ENCODE measurements around the gene LRP8.

DNA sequence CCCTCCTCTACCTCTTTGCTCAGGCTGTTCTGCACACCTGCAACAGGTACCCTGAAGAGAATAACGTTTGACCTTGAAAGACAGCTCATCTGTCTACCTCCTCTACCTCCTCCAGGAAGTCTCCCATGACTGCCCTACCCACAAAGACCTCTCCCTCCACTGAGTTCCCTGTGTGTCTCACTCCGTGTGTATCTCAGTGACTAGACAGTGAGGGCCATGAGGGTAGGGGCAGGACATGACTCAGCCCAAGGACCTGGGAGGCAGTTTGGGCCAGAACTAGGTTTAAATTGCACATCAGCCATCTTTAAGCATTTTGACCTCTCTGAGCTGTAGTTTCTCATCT lies 32.0 kb upstream of the LRP8 start:
- TF ChIP-seq, protein P1, sequence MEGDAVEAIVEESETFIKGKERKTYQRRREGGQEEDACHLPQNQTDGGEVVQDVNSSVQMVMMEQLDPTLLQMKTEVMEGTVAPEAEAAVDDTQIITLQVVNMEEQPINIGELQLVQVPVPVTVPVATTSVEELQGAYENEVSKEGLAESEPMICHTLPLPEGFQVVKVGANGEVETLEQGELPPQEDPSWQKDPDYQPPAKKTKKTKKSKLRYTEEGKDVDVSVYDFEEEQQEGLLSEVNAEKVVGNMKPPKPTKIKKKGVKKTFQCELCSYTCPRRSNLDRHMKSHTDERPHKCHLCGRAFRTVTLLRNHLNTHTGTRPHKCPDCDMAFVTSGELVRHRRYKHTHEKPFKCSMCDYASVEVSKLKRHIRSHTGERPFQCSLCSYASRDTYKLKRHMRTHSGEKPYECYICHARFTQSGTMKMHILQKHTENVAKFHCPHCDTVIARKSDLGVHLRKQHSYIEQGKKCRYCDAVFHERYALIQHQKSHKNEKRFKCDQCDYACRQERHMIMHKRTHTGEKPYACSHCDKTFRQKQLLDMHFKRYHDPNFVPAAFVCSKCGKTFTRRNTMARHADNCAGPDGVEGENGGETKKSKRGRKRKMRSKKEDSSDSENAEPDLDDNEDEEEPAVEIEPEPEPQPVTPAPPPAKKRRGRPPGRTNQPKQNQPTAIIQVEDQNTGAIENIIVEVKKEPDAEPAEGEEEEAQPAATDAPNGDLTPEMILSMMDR (conservative IDR thresholded peaks at IDR 0.05): no peak
- TF ChIP-seq ZFX (IDR thresholded peaks at IDR 0.05): no peak
